NB4 (cell line): ENCODE results near the gene SPPL2B.

Experiments
- POLR2A ChIP-seq: IDR thresholded peaks from 2 replicates; pipeline ENCODE4 v1.6.1; 2011; ENCODE audit warnings: mild to moderate bottlenecking; ENCODE audit not compliant: insufficient read length; ENCODE audit errors: extremely low read depth
- TF ChIP-seq, protein P1 (sequence below): IDR thresholded peaks from one replicate; pipeline ENCODE4 v1.5.1; 2012; ENCODE audit warnings: low read depth, low read length
- TF ChIP-seq, protein P2 (sequence below): IDR thresholded peaks from 2 replicates; pipeline ENCODE4 v1.6.1; 2011; ENCODE audit warnings: low read depth, low read length

DNA sequence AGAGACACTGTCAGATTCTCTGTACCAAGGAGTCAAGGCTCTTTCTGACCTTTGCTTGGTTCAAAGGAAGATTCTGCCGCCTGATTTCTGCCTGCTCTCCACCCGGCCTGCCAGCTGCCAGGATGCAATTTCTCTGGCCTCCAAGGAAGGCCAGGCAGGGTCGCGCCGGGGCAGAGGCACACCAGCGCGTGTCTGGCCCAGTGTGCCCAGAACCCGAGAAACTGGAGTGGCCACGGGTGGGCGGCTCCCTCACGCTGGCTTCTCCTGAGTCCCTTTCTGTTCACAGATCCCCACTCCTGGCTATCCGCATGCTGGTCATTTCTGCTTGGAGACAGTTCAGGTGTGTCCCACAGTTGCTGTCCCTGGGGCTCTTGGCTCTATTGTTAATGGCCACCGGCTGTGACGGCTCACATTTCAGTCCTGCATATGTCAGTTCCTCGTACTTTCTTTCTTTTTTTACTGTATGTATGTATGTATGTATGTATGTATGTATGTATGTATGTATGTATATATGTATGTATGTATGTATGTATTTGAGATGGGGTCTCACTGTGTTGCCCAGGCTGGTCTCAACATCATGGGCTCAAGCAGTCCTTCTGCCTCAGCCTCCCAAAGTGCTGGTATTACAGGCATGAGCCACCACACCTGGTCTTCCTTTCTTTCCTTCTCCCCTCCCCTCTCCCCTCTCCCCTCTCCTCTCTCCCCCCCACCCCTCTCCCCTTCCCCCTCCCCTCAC, 48.5 kb downstream of the SPPL2B start:
- TF ChIP-seq, protein P1, sequence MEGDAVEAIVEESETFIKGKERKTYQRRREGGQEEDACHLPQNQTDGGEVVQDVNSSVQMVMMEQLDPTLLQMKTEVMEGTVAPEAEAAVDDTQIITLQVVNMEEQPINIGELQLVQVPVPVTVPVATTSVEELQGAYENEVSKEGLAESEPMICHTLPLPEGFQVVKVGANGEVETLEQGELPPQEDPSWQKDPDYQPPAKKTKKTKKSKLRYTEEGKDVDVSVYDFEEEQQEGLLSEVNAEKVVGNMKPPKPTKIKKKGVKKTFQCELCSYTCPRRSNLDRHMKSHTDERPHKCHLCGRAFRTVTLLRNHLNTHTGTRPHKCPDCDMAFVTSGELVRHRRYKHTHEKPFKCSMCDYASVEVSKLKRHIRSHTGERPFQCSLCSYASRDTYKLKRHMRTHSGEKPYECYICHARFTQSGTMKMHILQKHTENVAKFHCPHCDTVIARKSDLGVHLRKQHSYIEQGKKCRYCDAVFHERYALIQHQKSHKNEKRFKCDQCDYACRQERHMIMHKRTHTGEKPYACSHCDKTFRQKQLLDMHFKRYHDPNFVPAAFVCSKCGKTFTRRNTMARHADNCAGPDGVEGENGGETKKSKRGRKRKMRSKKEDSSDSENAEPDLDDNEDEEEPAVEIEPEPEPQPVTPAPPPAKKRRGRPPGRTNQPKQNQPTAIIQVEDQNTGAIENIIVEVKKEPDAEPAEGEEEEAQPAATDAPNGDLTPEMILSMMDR, result no peak
- TF ChIP-seq POLR2A, result no peak
- TF ChIP-seq, protein P2, sequence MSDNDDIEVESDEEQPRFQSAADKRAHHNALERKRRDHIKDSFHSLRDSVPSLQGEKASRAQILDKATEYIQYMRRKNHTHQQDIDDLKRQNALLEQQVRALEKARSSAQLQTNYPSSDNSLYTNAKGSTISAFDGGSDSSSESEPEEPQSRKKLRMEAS, result no peak
